Astrocyte (in vitro differentiated cells and primary cell): ENCODE data around the gene CRY1.

ENCODE experiments used
- CTCF ChIP-seq: IDR thresholded peaks from 2 replicates; pipeline ENCODE4 v1.5.1; 2011; ENCODE audit warnings: low read depth, mild to moderate bottlenecking, inconsistent platforms, low read length, moderate library complexity; ENCODE audit not compliant: insufficient read depth
- EZH2 ChIP-seq: IDR thresholded peaks from 2 replicates; pipeline ENCODE4 v1.6.1; 2012; ENCODE audit warnings: mild to moderate bottlenecking, low read length, inconsistent platforms; ENCODE audit not compliant: insufficient read depth

GRCh38 chr12:107025671-107026070 is 67.7 kb downstream of the CRY1 start:
- TF ChIP-seq CTCF (no peak), EZH2 (no peak)
